MV-4-11 (cell line): ENCODE results near the gene IL20RA.
A peak's percentile ranks its signal among the peaks of the same experiment; 100 is the strongest.

Experiments
- DNase-seq: peaks from one replicate; lab custom pipeline; 2025; lab: John Stamatoyannopoulos, UW

Gene IL20RA

GRCh38 chr6:137045222-137045789, 541 bp upstream of the IL20RA start:
- DNase-seq, result no peak

DNA sequence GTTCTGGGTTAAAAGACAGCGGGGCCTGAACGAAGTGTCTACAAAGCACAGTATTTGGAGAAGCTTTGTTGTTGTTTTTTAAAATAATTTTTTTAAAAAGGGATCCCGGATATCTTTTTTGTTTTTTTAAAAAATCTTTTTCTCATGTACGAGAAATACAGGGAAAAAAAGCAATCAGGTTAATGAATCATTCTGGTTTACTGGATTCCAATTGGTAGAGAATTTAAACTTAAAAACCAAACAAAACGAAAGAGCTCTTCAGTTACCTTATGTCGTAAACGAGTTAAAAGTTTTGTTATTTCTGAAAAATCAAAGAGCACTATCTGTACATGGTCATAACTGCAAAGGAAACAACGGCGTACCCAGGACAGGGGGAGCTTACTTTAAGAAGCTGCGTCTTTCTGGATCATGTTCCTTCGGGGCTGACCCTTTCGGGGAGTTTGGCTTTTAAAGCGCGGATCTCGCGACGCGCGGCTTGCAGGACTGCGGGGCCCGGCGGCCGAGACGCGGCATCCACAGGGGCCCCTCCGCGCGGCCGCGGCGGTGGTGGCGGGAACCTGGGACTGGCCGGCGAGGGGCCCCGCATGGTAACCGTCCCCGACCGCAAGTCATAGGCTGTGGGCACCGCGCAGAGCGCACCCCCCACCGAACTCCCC, 927 bp downstream of the IL20RA start:
- no peak for DNase-seq

DNA sequence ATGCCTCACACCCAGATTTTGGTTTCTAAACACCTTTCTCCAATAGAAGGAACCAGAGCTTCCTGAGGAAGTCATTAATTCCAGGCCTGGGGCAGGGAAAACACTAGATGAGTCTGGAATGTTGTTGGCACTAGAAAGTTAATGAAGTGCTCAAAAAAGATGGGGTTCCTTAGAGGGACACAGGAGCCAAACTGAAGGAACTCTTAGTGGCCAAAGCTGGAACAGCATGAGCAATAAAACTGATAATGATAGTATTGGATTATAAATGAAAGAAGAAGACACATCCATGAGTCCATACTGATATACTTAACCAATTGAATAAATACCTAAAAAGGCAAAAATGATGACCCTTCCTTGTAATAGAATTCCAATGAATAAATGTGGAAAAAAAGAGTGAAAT, 4.4 kb downstream of the IL20RA start:
- DNase-seq, result no peak

DNA sequence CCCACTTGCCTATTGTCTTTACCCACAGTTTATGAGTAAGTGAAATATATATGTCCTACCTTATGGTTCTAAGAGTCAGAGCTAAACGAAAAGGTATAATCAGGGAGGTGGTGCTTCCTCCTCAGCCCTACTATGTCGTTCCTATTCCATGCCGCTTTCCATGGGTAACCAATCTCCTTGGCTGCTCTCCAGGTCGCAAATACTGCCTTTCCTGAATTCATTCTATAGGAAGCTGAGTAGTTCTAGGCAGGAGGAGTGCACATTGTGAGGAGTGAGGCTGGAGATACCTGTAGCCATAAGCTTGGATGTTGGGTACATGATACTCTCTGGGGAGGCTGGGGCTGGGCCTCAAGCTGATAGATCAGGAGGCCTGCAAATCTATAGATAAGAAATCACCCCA, 5.8 kb downstream of the IL20RA start:
- no peak for DNase-seq

GRCh38 chr6:137036566-137037300, 8.0 kb downstream of the IL20RA start:
- no peak for DNase-seq

DNA sequence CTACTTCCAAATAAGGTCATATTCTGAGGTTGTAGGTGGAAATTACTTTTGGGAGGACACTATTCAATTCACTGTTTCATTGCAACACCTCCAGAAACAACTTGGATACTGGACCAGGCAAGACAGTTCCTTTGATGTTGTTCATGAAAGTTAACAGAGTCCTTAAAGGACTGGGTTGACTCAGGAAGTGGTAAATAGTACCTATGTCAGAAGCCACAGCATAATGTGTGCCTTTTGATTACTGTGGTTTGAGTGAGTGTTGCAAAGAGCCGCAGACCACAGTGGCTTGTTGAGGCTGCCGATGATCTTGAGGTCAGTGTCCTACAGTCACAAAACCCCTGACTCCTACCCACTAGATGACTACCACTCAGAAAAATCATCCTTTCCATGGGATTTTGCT, 10.9 kb downstream of the IL20RA start:
- DNase-seq, result peak; percentile 91

- DNase-seq, result no peak
Observed at GRCh38 chr6:137031122-137031521, 13.6 kb downstream of the IL20RA start.

GRCh38 chr6:137028912-137029311, 15.9 kb downstream of the IL20RA start:
- no peak for DNase-seq

- no peak for DNase-seq
Observed at GRCh38 chr6:137025786-137026730, 18.7 kb downstream of the IL20RA start.

GRCh38 chr6:137024237-137024990, 20.4 kb downstream of the IL20RA start:
- no peak for DNase-seq

GRCh38 chr6:137020776-137021175, 24.0 kb downstream of the IL20RA start:
- DNase-seq, result no peak

GRCh38 chr6:137019476-137020272, 25.1 kb downstream of the IL20RA start:
- no peak for DNase-seq

- DNase-seq, result no peak
Observed at GRCh38 chr6:137017081-137017480, 27.7 kb downstream of the IL20RA start.

GRCh38 chr6:137016356-137016755, 28.4 kb downstream of the IL20RA start:
- DNase-seq, result no peak

- no peak for DNase-seq
Observed at GRCh38 chr6:137015943-137016342, 28.8 kb downstream of the IL20RA start.

- peak; percentile 27 for DNase-seq
Observed at GRCh38 chr6:137013738-137014602, 30.8 kb downstream of the IL20RA start.

- DNase-seq, result no peak
Observed at GRCh38 chr6:137013031-137013430, 31.7 kb downstream of the IL20RA start.

DNA sequence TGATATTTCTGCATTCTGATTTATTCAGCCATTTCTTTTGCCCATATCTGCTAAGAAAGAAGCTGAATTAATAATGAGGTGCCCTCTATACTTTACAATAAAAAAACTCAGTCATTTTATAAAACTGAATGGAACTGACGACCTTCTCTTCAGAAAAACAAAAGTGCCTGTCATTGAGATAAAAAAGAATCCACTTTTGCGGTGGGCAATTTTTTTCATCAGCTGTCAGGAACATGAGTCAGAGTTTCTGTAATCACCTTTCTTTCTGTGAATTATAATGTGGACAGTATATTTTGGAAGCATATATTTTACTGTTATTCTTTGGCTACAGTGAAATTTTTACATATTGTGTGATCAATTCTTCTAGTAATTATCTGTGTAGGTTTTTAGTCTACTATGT, 33.4 kb downstream of the IL20RA start:
- DNase-seq, result no peak

- DNase-seq, result no peak
Observed at GRCh38 chr6:137010128-137010718, 34.5 kb downstream of the IL20RA start.
